Hematopoietic multipotent progenitor cell (in vitro differentiated cells): ENCODE data around the gene ABI3BP. TPM values are rescaled to one million over a fixed set of nuclear protein-coding genes. Genes with fewer than 3 reads are reported as not detected.

Source experiments
- DNase-seq, 3 donors: peaks; one replicate each; pipeline ENCODE4 v3.0.0-alpha.2; 2011 to 2015; ENCODE audit warnings: low read depth in 2 of 3, low spot score in 2 of 3
- total RNA-seq: library from RNA; depleted of rRNA; stranded (reverse); fragments of >200 nt; gene quantifications from one replicate; pipeline ENCODE4 v1.2.3, GENCODE V29; 2012

The ABI3BP gene
- total RNA-seq, 1 donor, result 1.1 TPM

- no peak for DNase-seq
Observed at GRCh38 chr3:100780071-100780622, 213.1 kb downstream of the ABI3BP start.

GRCh38 chr3:100779480-100779879 is 213.7 kb downstream of the ABI3BP start:
- DNase-seq, result no peak

- no peak for DNase-seq
Observed at GRCh38 chr3:100777271-100777670, 215.9 kb downstream of the ABI3BP start.

- DNase-seq, result no peak
Observed at GRCh38 chr3:100776746-100777145, 216.5 kb downstream of the ABI3BP start.

GRCh38 chr3:100776097-100776729 is 217.0 kb downstream of the ABI3BP start:
- no peak for DNase-seq

GRCh38 chr3:100775669-100776068 is 217.6 kb downstream of the ABI3BP start:
- DNase-seq, result no peak

GRCh38 chr3:100775226-100775625 is 218.0 kb downstream of the ABI3BP start:
- DNase-seq, result no peak

GRCh38 chr3:100769693-100770092 is 223.5 kb downstream of the ABI3BP start:
- DNase-seq, result no peak

GRCh38 chr3:100766069-100766468 is 227.2 kb downstream of the ABI3BP start:
- no peak for DNase-seq

- DNase-seq, result no peak
Observed at GRCh38 chr3:100765437-100765975, 227.7 kb downstream of the ABI3BP start.

GRCh38 chr3:100761951-100762350 is 231.3 kb downstream of the ABI3BP start:
- peak in 1 of 3 donors; percentile 59 for DNase-seq

- DNase-seq, result peak in 1 of 3 donors; percentile 2
Observed at GRCh38 chr3:100761211-100761942, 231.8 kb downstream of the ABI3BP start.

GRCh38 chr3:100760377-100760776 is 232.8 kb downstream of the ABI3BP start:
- DNase-seq, result no peak

- no peak for DNase-seq
Observed at GRCh38 chr3:100759950-100760349, 233.3 kb downstream of the ABI3BP start.

GRCh38 chr3:100759159-100759558 is 234.1 kb downstream of the ABI3BP start:
- DNase-seq, result peak in 1 of 3 donors; percentile 12

GRCh38 chr3:100756441-100756840 is 236.8 kb downstream of the ABI3BP start:
- no peak for DNase-seq

GRCh38 chr3:100754563-100755334 is 238.5 kb downstream of the ABI3BP start:
- no peak for DNase-seq

- no peak for DNase-seq
Observed at GRCh38 chr3:100753846-100754245, 239.4 kb downstream of the ABI3BP start.

GRCh38 chr3:100748967-100749366 is 244.3 kb downstream of the ABI3BP start:
- DNase-seq, result no peak

- no peak for DNase-seq
Observed at GRCh38 chr3:100748220-100748619, 245.0 kb downstream of the ABI3BP start.

- no peak for DNase-seq
Observed at GRCh38 chr3:100746092-100746491, 247.1 kb downstream of the ABI3BP start.
